HEK293 (cell line): ENCODE data around the gene TAGLN2.

Source experiments
- CTCF ChIP-seq: fragments of 450-650 bp; formaldehyde crosslinking; IDR thresholded peaks from 2 replicates; pipeline ENCODE4 v1.5.1; 2016; ENCODE audit warnings: missing biosample characterization, missing genetic modification characterization
- OSR2 ChIP-seq: fragments of 450-650 bp; formaldehyde crosslinking; IDR thresholded peaks from 2 replicates; pipeline ENCODE4 v1.5.1; 2016; ENCODE audit warnings: missing biosample characterization, missing genetic modification characterization
- RBAK ChIP-seq: fragments of 450-650 bp; formaldehyde crosslinking; IDR thresholded peaks from 2 replicates; pipeline ENCODE4 v1.5.1; 2016; ENCODE audit warnings: missing biosample characterization, missing genetic modification characterization
- REPIN1 ChIP-seq: fragments of 450-650 bp; formaldehyde crosslinking; IDR thresholded peaks from 2 replicates; pipeline ENCODE4 v1.5.1; 2017; ENCODE audit warnings: missing biosample characterization, missing genetic modification characterization, low read depth
- REST ChIP-seq: fragments of 450-650 bp; formaldehyde crosslinking; IDR thresholded peaks from 2 replicates; pipeline ENCODE4 v1.5.1; 2016; ENCODE audit warnings: missing biosample characterization, missing genetic modification characterization
- ZBTB8A ChIP-seq: fragments of 450-650 bp; formaldehyde crosslinking; IDR thresholded peaks from 2 replicates; pipeline ENCODE4 v1.5.1; 2016; ENCODE audit warnings: missing biosample characterization, missing genetic modification characterization
- ZNF138 ChIP-seq: fragments of 450-650 bp; formaldehyde crosslinking; IDR thresholded peaks from 2 replicates; pipeline ENCODE4 v1.5.1; 2016; ENCODE audit warnings: missing biosample characterization, missing genetic modification characterization, borderline replicate concordance
- ZNF274 ChIP-seq, 2 experiments: fragments of 200-500 bp in 1 of 2; fragments of 450-650 bp in 1 of 2; sonication (Bioruptor generic) in 1 of 2; formaldehyde crosslinking in 1 of 2; IDR thresholded peaks; 2 replicates each; pipeline versions ENCODE4 v1.5.1 to v1.6.1; 2014 to 2016; ENCODE audit warnings: borderline replicate concordance in 1 of 2, inconsistent platforms in 1 of 2, low read length in 1 of 2, missing biosample characterization in 1 of 2, missing genetic modification characterization in 1 of 2
- ZNF404 ChIP-seq: fragments of 450-650 bp; formaldehyde crosslinking; IDR thresholded peaks from 2 replicates; pipeline ENCODE4 v1.5.1; 2017; ENCODE audit warnings: missing biosample characterization, missing genetic modification characterization
- ZNF501 ChIP-seq: fragments of 450-650 bp; formaldehyde crosslinking; IDR thresholded peaks from 2 replicates; pipeline ENCODE4 v1.5.1; 2016; ENCODE audit warnings: missing biosample characterization, missing genetic modification characterization
- ZNF544 ChIP-seq: fragments of 450-650 bp; formaldehyde crosslinking; IDR thresholded peaks from 2 replicates; pipeline ENCODE4 v1.5.0; 2017; ENCODE audit warnings: missing biosample characterization, missing genetic modification characterization
- ZNF704 ChIP-seq: fragments of 450-650 bp; formaldehyde crosslinking; IDR thresholded peaks from 2 replicates; pipeline ENCODE4 v1.5.1; 2016; ENCODE audit warnings: missing biosample characterization, missing genetic modification characterization
- ZNF843 ChIP-seq: fragments of 450-650 bp; formaldehyde crosslinking; IDR thresholded peaks from 2 replicates; pipeline ENCODE4 v1.5.1; 2016; ENCODE audit warnings: missing biosample characterization, missing genetic modification characterization
- ZSCAN18 ChIP-seq: fragments of 450-650 bp; formaldehyde crosslinking; IDR thresholded peaks from 2 replicates; pipeline ENCODE4 v1.5.1; 2016; ENCODE audit warnings: missing biosample characterization, missing genetic modification characterization

GRCh38 chr1:159949981-159950381 is 24.7 kb upstream of the TAGLN2 start:
- TF ChIP-seq CTCF (tag by site-specific recombination): no peak
- no peak for TF ChIP-seq REST (tag by site-specific recombination)
- no peak for TF ChIP-seq RBAK (tag by site-specific recombination)
- no peak for TF ChIP-seq ZBTB8A (tag by site-specific recombination)
- TF ChIP-seq ZNF274 (IDR thresholded peaks at IDR 0.05; ENCODE audit: low read length): no peak
- TF ChIP-seq ZNF274 (tag by site-specific recombination; IDR thresholded peaks at IDR 0.05; ENCODE audit: borderline replicate concordance): no peak
- no peak for TF ChIP-seq OSR2 (tag by site-specific recombination)
- no peak for TF ChIP-seq ZNF404 (tag by site-specific recombination)
- TF ChIP-seq ZNF138: no peak
- TF ChIP-seq ZNF501 (tag by site-specific recombination): no peak
- TF ChIP-seq ZNF544 (tag by site-specific recombination): no peak
- TF ChIP-seq REPIN1: no peak
- TF ChIP-seq ZNF843: no peak
- TF ChIP-seq ZNF704 (tag by site-specific recombination): no peak
- TF ChIP-seq ZSCAN18 (tag by site-specific recombination): no peak
